Cardiac muscle cell (in vitro differentiated cells and primary cell): ENCODE measurements around the gene CCDC157. TPM values are rescaled to one million over a fixed set of nuclear protein-coding genes. Genes with fewer than 3 reads are reported as not detected.

Experiments
- DNase-seq, 2 donors: peaks; one replicate each; pipeline versions ENCODE4 v3.0.0 to v3.0.0-alpha.2; 2010 to 2017; ENCODE audit warnings: low read depth in 1 of 2, low spot score in 1 of 2
- H3K27ac ChIP-seq: fragments of 200-600 bp; sonication (generic); 2 replicates; pipeline ENCODE4 v1.5.1; 2016
- H3K27me3 ChIP-seq: fragments of 200-600 bp; sonication (generic); 2 replicates; pipeline ENCODE4 v1.6.0; 2016; ENCODE audit warnings: control low read depth
- H3K36me3 ChIP-seq: fragments of 200-600 bp; sonication (generic); 2 replicates; pipeline ENCODE4 v1.5.1; 2016; ENCODE audit warnings: control low read depth
- H3K4me1 ChIP-seq: fragments of 200-600 bp; sonication (generic); 2 replicates; pipeline ENCODE4 v1.8.1; 2017; ENCODE audit warnings: low read depth, mild to moderate bottlenecking, mixed run types
- H3K4me3 ChIP-seq: fragments of 200-600 bp; sonication (generic); 2 replicates; pipeline ENCODE4 v1.5.1; 2016; ENCODE audit warnings: mild to moderate bottlenecking
- H3K9me3 ChIP-seq: fragments of 200-600 bp; sonication (generic); 2 replicates; pipeline ENCODE4 v1.5.1; 2017; ENCODE audit warnings: low read depth, mild to moderate bottlenecking, control low read depth
- polyA plus RNA-seq: library from polyadenylated mRNA; unstranded; fragments of >200 nt; fragmentation: Nextera tagmentation; extraction: Ambion mirVana; gene quantifications from 2 replicates; pipeline ENCODE4 v1.2.1, GENCODE V29; 2016
- total RNA-seq: library from RNA; depleted of rRNA; stranded (reverse); fragments of >200 nt; gene quantifications from 2 replicates; pipeline ENCODE4 v1.2.3, GENCODE V29; 2016
- TF ChIP-seq, protein P1 (sequence below): IDR thresholded peaks from 2 replicates; pipeline ENCODE4 v1.5.1; 2012; ENCODE audit warnings: low read depth, mild to moderate bottlenecking, low read length

The CCDC157 gene
- total and polyA plus RNA-seq, 2 experiments from 2014 or later: 7.1 to 8.7 TPM

DNA sequence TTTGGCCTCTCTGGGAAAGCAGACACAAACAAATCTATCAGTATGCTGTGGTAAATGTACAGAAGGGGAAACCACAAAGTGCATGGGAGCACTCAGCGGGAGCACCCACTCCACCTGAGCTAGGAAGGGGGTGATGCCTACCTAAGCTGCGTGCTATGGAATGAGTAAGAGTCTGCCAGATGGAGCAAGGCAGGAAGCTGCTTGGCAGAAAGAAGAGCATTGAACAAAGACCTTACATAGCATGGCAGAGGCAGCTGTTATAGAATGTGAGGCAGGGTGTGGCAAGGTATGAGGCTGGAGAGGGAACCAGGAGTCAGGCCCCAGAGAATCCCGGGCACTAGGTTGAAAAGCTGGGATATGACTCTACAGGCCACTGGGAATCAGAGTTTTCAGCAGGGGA, 55.0 kb downstream of the CCDC157 start:
- H3K36me3 ChIP-seq: peaks cover under 1% of the 10 kb centered on the region

DNA sequence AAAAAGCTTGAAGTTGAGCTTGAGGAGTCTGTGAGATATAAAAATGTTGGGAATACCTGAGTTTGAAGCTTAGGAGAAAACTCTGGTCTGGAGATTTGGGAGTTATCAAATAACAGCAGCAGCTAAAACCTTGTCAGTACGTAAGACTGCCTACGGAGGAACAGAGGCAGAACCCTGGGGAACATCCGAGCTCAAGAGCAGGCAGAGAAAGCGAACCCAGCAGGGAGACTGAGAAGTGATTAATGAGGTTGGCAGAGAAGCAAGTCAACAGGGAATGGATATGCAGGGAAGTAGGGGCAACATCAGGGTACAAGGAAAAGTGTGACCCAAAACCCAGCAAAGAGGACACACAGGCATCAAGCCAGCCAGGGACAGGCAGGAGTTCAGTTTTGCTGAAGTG, 56.2 kb downstream of the CCDC157 start:
- H3K27ac ChIP-seq: no peak overlapping the region
- H3K9me3 ChIP-seq: no peaks in the 10 kb centered on the region
- DNase-seq: no peak
- H3K4me1 ChIP-seq: no peaks in the 10 kb centered on the region
- peaks cover 7% of the 10 kb centered on the region for H3K36me3 ChIP-seq
- no peaks in the 10 kb centered on the region for H3K27me3 ChIP-seq
- no peak overlapping the region for H3K4me3 ChIP-seq
- TF ChIP-seq, protein P1, sequence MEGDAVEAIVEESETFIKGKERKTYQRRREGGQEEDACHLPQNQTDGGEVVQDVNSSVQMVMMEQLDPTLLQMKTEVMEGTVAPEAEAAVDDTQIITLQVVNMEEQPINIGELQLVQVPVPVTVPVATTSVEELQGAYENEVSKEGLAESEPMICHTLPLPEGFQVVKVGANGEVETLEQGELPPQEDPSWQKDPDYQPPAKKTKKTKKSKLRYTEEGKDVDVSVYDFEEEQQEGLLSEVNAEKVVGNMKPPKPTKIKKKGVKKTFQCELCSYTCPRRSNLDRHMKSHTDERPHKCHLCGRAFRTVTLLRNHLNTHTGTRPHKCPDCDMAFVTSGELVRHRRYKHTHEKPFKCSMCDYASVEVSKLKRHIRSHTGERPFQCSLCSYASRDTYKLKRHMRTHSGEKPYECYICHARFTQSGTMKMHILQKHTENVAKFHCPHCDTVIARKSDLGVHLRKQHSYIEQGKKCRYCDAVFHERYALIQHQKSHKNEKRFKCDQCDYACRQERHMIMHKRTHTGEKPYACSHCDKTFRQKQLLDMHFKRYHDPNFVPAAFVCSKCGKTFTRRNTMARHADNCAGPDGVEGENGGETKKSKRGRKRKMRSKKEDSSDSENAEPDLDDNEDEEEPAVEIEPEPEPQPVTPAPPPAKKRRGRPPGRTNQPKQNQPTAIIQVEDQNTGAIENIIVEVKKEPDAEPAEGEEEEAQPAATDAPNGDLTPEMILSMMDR: no peak

More for the DNA sequence above, 55.0 kb downstream of the CCDC157 start:
- Histone ChIP-seq H3K27ac (no peak overlapping the region), H3K27me3 (no peaks in the 10 kb centered on the region), H3K4me1 (no peaks in the 10 kb centered on the region), H3K4me3 (no peak overlapping the region), H3K9me3 (no peaks in the 10 kb centered on the region)
- DNase-seq: no peak
- TF ChIP-seq, protein P1: no peak

DNA sequence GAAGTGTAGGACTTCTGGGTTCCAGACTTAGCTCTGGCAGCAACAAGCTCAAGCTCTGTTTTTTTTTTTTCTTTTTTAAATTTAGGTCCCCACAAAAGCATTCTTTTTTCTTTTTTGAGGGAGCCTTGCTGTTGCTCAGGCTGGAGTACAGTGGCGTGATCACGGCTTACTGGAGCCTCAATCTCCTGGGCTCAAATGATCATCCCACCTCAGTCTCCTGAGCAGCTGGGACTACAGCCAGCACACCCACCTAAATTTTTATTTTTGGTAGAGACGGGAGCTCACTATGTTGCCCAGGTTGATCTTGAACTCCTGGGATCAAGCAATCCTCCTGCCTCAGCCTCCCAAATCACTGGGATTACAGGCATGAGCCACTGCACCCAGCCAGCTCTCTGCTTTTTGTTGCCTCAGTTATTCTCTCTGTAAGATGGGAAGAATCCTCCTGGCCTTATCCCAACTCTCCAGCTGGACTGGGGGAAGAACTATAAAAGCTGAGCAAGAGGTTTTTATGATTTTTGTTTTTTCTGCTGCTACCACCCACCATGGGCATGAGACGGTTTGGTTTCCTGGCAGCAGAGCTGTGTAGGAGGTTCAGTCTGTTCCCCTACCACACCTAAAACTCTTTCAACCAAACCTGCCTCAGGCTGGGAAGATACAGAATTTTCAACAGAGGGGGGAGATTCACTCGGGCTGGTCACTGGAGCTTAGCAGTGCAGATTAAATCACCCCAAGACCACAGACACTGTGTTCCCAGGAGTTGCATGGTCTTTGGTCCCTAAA, 57.1 kb downstream of the CCDC157 start:
- H3K4me1 ChIP-seq: no peaks in the 10 kb centered on the region
- H3K27ac ChIP-seq: no peak overlapping the region
- H3K4me3 ChIP-seq: no peak overlapping the region
- no peaks in the 10 kb centered on the region for H3K9me3 ChIP-seq
- peaks cover 14% of the 10 kb centered on the region for H3K36me3 ChIP-seq
- TF ChIP-seq, protein P1: no peak
- no peaks in the 10 kb centered on the region for H3K27me3 ChIP-seq
- DNase-seq: no peak

DNA sequence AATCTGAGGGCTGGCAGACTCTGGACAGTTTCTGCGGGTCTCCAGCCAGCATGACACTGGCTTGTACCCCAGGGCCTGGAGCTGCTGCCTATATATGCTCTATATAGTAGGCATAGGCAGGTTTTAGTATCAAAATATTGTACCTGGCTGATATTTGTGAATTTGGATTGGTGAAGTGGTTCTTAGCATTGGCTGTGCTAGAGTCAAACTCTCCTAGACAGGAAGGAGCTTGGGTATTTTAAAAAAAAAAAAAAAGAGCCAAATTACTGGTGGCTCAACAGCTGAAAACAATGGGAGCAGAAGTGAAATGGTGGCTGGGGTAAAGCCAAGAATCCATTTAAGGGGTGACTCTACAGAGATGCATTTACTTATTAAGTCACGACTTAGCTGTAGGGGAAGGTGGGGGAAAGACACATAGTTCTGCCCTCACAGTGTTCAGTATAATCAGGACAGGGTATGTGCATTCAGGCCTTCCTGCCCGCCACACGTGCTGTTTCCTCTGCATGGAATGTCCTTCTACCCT, 57.8 kb downstream of the CCDC157 start:
- TF ChIP-seq, protein P1: no peak

DNA sequence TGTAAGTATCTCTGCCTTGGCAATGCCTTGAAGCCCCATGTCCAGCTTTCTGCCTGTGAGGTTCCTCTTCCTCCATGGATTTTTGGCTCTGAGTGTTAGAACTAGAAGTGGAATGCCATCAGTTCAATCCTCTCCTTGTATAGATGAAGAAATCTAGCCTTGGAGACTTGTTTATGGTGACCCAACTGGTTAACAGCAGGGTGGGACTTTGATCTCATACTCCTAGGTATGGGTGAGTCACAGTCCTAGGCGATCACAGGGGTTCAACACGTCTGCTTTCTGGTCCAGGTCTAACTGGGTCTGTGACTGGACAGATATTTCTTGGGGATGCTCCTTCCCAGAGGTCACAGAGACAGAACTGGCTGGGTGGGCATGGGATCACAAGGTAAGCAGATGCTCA, 59.6 kb downstream of the CCDC157 start:
- DNase-seq: no peak
- H3K27me3 ChIP-seq: no peaks in the 10 kb centered on the region
- H3K36me3 ChIP-seq: peaks cover 14% of the 10 kb centered on the region
- H3K4me3 ChIP-seq: no peak overlapping the region
- H3K9me3 ChIP-seq: no peaks in the 10 kb centered on the region
- TF ChIP-seq, protein P1: no peak
- no peak overlapping the region for H3K27ac ChIP-seq
- peaks cover 7% of the 10 kb centered on the region for H3K4me1 ChIP-seq

More for the DNA sequence above, 57.8 kb downstream of the CCDC157 start:
- no peak for DNase-seq
- Histone ChIP-seq H3K27ac (no peak overlapping the region), H3K9me3 (no peaks in the 10 kb centered on the region), H3K36me3 (peaks cover 14% of the 10 kb centered on the region), H3K4me1 (no peaks in the 10 kb centered on the region), H3K27me3 (no peaks in the 10 kb centered on the region), H3K4me3 (no peak overlapping the region)
